Stimulated activated CD8-positive, alpha-beta memory T cell treated with anti-CD3 and anti-CD28 coated beads, Interleukin-4, amount 100 ng/mL, for 4 hours (primary cell): ENCODE measurements around the gene HPCAL1.

ENCODE experiments used
- DNase-seq, 2 donors: peaks; one replicate each; pipeline ENCODE4 v3.0.0-alpha.2; 2020; ENCODE audit warnings: low read depth in 2 of 2, low spot score in 1 of 2

Gene HPCAL1

GRCh38 chr2:10321622-10322021, 18.9 kb downstream of the HPCAL1 start:
- DNase-seq = no peak

GRCh38 chr2:10322481-10322880, 19.8 kb downstream of the HPCAL1 start:
- no peak for DNase-seq

- no peak for DNase-seq
Measured at GRCh38 chr2:10322973-10323372, 20.3 kb downstream of the HPCAL1 start.

- no peak for DNase-seq
Measured at GRCh38 chr2:10323535-10323934, 20.8 kb downstream of the HPCAL1 start.

- DNase-seq = no peak
Measured at GRCh38 chr2:10324095-10324832, 21.6 kb downstream of the HPCAL1 start.

GRCh38 chr2:10325278-10326145, 22.8 kb downstream of the HPCAL1 start:
- no peak for DNase-seq

GRCh38 chr2:10326151-10326616, 23.5 kb downstream of the HPCAL1 start:
- no peak for DNase-seq

- DNase-seq = no peak
Measured at GRCh38 chr2:10326707-10327594, 24.2 kb downstream of the HPCAL1 start.

- no peak for DNase-seq
Measured at GRCh38 chr2:10327896-10328669, 25.4 kb downstream of the HPCAL1 start.

GRCh38 chr2:10328670-10329579, 26.2 kb downstream of the HPCAL1 start:
- DNase-seq = no peak

- no peak for DNase-seq
Measured at GRCh38 chr2:10329580-10329879, 26.8 kb downstream of the HPCAL1 start.

GRCh38 chr2:10329880-10330699, 27.4 kb downstream of the HPCAL1 start:
- no peak for DNase-seq

- no peak for DNase-seq
Measured at GRCh38 chr2:10330700-10331026, 28.0 kb downstream of the HPCAL1 start.

- DNase-seq = peak in 1 of 2 donors; percentile 52
Measured at GRCh38 chr2:10331027-10331701, 28.5 kb downstream of the HPCAL1 start.

- DNase-seq = peak in 1 of 2 donors; percentile 30
Measured at GRCh38 chr2:10331702-10332401, 29.1 kb downstream of the HPCAL1 start.

- no peak for DNase-seq
Measured at GRCh38 chr2:10332402-10333246, 29.9 kb downstream of the HPCAL1 start.

GRCh38 chr2:10333247-10333613, 30.5 kb downstream of the HPCAL1 start:
- DNase-seq = no peak
